SU-DHL-6 (cell line): Measurements from ENCODE around the gene HUWE1.

Experiments used
- H2AFZ ChIP-seq: fragments of 200-600 bp; sonication (generic); 2 replicates; pipeline ENCODE4 v1.6.1; 2014; ENCODE audit warnings: low read depth, mild to moderate bottlenecking, moderate library complexity, mixed read lengths, antibody characterized with exemption, low read length; ENCODE audit not compliant: severe bottlenecking
- H3F3A ChIP-seq: fragments of 200-600 bp; shearing (Covaris generic); 2 replicates; pipeline ENCODE4 v1.6.0; 2016; ENCODE audit warnings: antibody characterized with exemption, mild to moderate bottlenecking; ENCODE audit not compliant: insufficient read depth
- H3K27ac ChIP-seq: fragments of 200-600 bp; sonication (generic); 2 replicates; pipeline ENCODE4 v1.5.1; 2016; ENCODE audit warnings: low read depth, mild to moderate bottlenecking, low read length, moderate library complexity, mixed read lengths
- H3K27me3 ChIP-seq: fragments of 200-600 bp; sonication (generic), shearing (Covaris generic); 2 replicates; pipeline ENCODE4 v1.6.0; 2014; ENCODE audit warnings: mild to moderate bottlenecking, low read length
- H3K36me3 ChIP-seq: fragments of 200-600 bp; sonication (generic); 2 replicates; pipeline ENCODE4 v1.6.1; 2014; ENCODE audit warnings: mild to moderate bottlenecking, low read length, mixed read lengths
- H3K4me2 ChIP-seq: fragments of 300-600, 200-600 bp; shearing (Covaris generic), sonication (generic); 2 replicates; pipeline ENCODE4 v1.6.0; 2014; ENCODE audit warnings: low read length, low read depth, mild to moderate bottlenecking; ENCODE audit not compliant: poor library complexity, severe bottlenecking
- H3K4me3 ChIP-seq: fragments of 200-600 bp; sonication (generic); 2 replicates; pipeline ENCODE4 v1.5.1; 2014; ENCODE audit warnings: antibody characterized with exemption, low read length, mild to moderate bottlenecking, mixed read lengths; ENCODE audit not compliant: insufficient read depth, poor library complexity, severe bottlenecking
- H3K79me2 ChIP-seq: fragments of 200-600 bp; sonication (generic); 2 replicates; pipeline ENCODE4 v1.6.1; 2014; ENCODE audit warnings: mild to moderate bottlenecking, low read length, moderate library complexity; ENCODE audit not compliant: insufficient read depth
- H3K9ac ChIP-seq: fragments of 200-600 bp; sonication (generic); 2 replicates; pipeline ENCODE4 v1.7.0; 2014; ENCODE audit warnings: mild to moderate bottlenecking, low read length
- H3K9me2 ChIP-seq: fragments of 200-600 bp; sonication (generic); replicated peaks from 2 replicates; pipeline ENCODE4 v1.6.1; 2014; ENCODE audit warnings: low read length; ENCODE audit not compliant: insufficient read depth
- H3K9me3 ChIP-seq: fragments of 200-600 bp; sonication (generic); 2 replicates; pipeline ENCODE4 v1.6.1; 2014; ENCODE audit warnings: low read length, mixed read lengths; ENCODE audit not compliant: insufficient read depth
- H4K20me1 ChIP-seq: fragments of 200-600 bp; sonication (generic); 2 replicates; pipeline ENCODE4 v1.6.1; 2014; ENCODE audit warnings: low read depth, mild to moderate bottlenecking, antibody characterized with exemption, low read length, moderate library complexity, mixed read lengths
- EZH2phosphoT487 ChIP-seq: fragments of 200-600 bp; sonication (generic), shearing (Covaris generic); conservative IDR thresholded peaks from 2 replicates; pipeline ENCODE4 v1.6.1; 2018; ENCODE audit warnings: mild to moderate bottlenecking, antibody characterized with exemption, low read length, moderate library complexity, mixed read lengths
- TF ChIP-seq, protein P1 (sequence below): fragments of 200-600 bp; sonication (generic); IDR thresholded peaks from one replicate; pipeline ENCODE4 v1.5.1; 2017; ENCODE audit warnings: antibody characterized with exemption, mild to moderate bottlenecking, low read length, moderate library complexity; ENCODE audit not compliant: insufficient read depth, poor library complexity, severe bottlenecking

The HUWE1 gene

DNA sequence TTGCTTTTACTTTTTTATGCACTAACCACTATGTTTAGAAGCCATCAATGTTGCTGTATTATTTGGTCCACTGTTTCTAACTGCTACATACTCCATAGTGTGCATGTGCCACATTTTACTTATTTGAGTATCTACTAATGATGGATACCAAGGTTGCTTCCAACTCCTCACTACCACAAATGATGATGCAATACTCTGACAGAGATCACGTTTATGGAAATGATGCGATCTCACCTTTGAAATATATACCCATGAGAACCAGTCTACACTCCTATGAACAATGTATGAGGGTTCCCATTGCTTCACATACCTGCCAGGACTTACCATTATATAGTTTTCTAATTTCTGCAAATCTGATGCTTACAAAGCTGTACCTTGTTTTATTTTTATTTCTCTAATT lies 44.2 kb downstream of the HUWE1 start:
- TF ChIP-seq, protein P1, sequence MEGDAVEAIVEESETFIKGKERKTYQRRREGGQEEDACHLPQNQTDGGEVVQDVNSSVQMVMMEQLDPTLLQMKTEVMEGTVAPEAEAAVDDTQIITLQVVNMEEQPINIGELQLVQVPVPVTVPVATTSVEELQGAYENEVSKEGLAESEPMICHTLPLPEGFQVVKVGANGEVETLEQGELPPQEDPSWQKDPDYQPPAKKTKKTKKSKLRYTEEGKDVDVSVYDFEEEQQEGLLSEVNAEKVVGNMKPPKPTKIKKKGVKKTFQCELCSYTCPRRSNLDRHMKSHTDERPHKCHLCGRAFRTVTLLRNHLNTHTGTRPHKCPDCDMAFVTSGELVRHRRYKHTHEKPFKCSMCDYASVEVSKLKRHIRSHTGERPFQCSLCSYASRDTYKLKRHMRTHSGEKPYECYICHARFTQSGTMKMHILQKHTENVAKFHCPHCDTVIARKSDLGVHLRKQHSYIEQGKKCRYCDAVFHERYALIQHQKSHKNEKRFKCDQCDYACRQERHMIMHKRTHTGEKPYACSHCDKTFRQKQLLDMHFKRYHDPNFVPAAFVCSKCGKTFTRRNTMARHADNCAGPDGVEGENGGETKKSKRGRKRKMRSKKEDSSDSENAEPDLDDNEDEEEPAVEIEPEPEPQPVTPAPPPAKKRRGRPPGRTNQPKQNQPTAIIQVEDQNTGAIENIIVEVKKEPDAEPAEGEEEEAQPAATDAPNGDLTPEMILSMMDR = no peak
- TF ChIP-seq EZH2phosphoT487 = no peak
- no peak overlapping the region for H3K4me3 ChIP-seq
- H3K36me3 ChIP-seq = peaks cover 27% of the 10 kb centered on the region; the same call in 1 of the 2 replicates
- peaks cover 4% of the 10 kb centered on the region; the same call in 1 of the 2 replicates for H3K79me2 ChIP-seq
- H4K20me1 ChIP-seq = no peaks in the 10 kb centered on the region
- H3K27ac ChIP-seq = no peak overlapping the region
- no peaks in the 10 kb centered on the region for H3K9me2 ChIP-seq
- no peak overlapping the region for H3K4me2 ChIP-seq
- H3K27me3 ChIP-seq = no peaks in the 10 kb centered on the region
- no peak overlapping the region for H3K9ac ChIP-seq
- no peaks in the 10 kb centered on the region for H3K9me3 ChIP-seq
- H2AFZ ChIP-seq = no peak overlapping the region
- no peaks in the 10 kb centered on the region for H3F3A ChIP-seq

DNA sequence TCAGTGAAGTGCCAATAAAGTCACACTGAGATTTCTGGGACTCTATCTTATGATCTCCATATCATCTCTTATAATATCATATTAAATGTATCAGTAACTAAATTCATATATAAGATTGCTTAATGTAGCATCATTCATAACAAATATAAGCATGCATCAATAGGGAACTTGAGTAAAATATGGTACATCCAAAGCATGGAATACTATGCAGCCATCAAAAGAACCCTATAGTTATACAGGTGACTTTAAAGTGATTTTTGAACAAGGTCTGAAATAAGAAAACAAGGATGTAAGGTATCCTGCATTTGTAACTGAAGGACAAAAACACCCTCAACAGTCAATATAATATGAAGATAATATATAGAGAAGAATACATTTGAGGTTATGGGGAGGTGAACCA lies 47.3 kb downstream of the HUWE1 start:
- no peak overlapping the region for H3K4me3 ChIP-seq
- H3K9me2 ChIP-seq = no peaks in the 10 kb centered on the region
- no peak overlapping the region for H2AFZ ChIP-seq
- no peaks in the 10 kb centered on the region for H3K9me3 ChIP-seq
- no peak overlapping the region for H3K27ac ChIP-seq
- no peaks in the 10 kb centered on the region for H3F3A ChIP-seq
- no peaks in the 10 kb centered on the region for H3K27me3 ChIP-seq
- TF ChIP-seq, protein P1 = no peak
- TF ChIP-seq EZH2phosphoT487 = no peak
- peaks cover 4% of the 10 kb centered on the region; the same call in 1 of the 2 replicates for H3K79me2 ChIP-seq
- no peak overlapping the region for H3K4me2 ChIP-seq
- no peak overlapping the region for H3K9ac ChIP-seq
- peaks cover 22% of the 10 kb centered on the region; the same call in 1 of the 2 replicates for H3K36me3 ChIP-seq
- no peaks in the 10 kb centered on the region for H4K20me1 ChIP-seq

DNA sequence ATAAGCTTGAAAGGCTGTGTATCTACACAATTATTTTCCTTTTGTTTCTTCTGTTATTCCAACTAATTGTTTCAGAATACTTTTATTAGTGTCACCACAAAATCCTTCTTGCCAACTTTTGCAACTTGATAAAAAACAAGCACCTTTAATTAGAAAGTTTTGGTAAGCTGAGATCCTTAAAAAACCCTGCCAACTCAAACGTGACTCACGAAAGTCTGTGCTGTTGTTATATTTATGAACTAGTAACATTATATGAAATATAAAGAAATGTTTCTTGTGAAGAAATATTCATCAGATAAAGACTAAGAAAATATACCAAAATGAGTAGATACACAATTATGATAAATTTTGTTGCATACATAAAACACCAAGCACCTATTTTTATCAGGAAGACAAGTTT lies 49.0 kb downstream of the HUWE1 start:
- no peaks in the 10 kb centered on the region for H3F3A ChIP-seq
- no peaks in the 10 kb centered on the region for H3K9me3 ChIP-seq
- H3K27ac ChIP-seq = no peak overlapping the region
- H4K20me1 ChIP-seq = no peaks in the 10 kb centered on the region
- peaks cover 4% of the 10 kb centered on the region; the same call in 1 of the 2 replicates for H3K79me2 ChIP-seq
- H3K9me2 ChIP-seq = no peaks in the 10 kb centered on the region
- H3K4me3 ChIP-seq = no peak overlapping the region
- H3K4me2 ChIP-seq = no peak overlapping the region
- H3K36me3 ChIP-seq = peaks cover 19% of the 10 kb centered on the region; the same call in 1 of the 2 replicates
- no peaks in the 10 kb centered on the region for H3K27me3 ChIP-seq
- no peak overlapping the region for H2AFZ ChIP-seq
- no peak overlapping the region for H3K9ac ChIP-seq
- TF ChIP-seq, protein P1 = no peak
- no peak for TF ChIP-seq EZH2phosphoT487

DNA sequence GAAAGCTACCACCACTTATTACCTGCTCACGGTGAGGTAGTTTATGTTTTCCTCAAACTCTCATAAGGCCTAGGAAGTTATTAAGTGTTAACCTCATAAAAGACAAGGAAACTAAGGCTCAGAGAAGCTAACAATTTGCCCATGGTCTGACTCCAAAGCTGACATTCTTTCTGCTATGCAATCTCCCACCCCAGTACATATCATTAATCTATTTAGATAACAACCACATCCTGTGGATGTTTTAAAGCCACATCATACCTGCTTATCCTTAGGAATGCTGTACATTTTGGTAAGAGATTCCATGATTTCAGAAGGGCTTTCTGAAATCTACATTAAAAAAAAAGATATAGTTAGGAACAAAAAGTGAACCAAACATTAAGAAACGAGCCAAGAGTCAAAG lies 55.4 kb downstream of the HUWE1 start:
- Histone ChIP-seq H2AFZ (no peak overlapping the region), H3K27ac (no peak overlapping the region)

More for the DNA sequence above, 55.4 kb downstream of the HUWE1 start:
- Histone ChIP-seq H3K9me2 (no peaks in the 10 kb centered on the region), H3K79me2 (no peaks in the 10 kb centered on the region), H3K9me3 (no peaks in the 10 kb centered on the region), H3K27me3 (no peaks in the 10 kb centered on the region), H4K20me1 (no peaks in the 10 kb centered on the region), H3K9ac (no peak overlapping the region), H3K4me2 (no peak overlapping the region), H3F3A (no peaks in the 10 kb centered on the region), H3K36me3 (peaks cover 19% of the 10 kb centered on the region; the same call in 1 of the 2 replicates), H3K4me3 (no peak overlapping the region)
- no peak for TF ChIP-seq EZH2phosphoT487
- TF ChIP-seq, protein P1 = no peak
